Glomerular visceral epithelial cell (primary cell): Measurements from ENCODE around the gene PCDHA1.

ENCODE experiments used
- DNase-seq: peaks from one replicate; pipeline ENCODE4 v3.0.0-alpha.2; 2016; ENCODE audit errors: extremely low spot score

The PCDHA1 gene

GRCh38 chr5:140923601-140924000, 137.7 kb downstream of the PCDHA1 start:
- DNase-seq: no peak

DNA sequence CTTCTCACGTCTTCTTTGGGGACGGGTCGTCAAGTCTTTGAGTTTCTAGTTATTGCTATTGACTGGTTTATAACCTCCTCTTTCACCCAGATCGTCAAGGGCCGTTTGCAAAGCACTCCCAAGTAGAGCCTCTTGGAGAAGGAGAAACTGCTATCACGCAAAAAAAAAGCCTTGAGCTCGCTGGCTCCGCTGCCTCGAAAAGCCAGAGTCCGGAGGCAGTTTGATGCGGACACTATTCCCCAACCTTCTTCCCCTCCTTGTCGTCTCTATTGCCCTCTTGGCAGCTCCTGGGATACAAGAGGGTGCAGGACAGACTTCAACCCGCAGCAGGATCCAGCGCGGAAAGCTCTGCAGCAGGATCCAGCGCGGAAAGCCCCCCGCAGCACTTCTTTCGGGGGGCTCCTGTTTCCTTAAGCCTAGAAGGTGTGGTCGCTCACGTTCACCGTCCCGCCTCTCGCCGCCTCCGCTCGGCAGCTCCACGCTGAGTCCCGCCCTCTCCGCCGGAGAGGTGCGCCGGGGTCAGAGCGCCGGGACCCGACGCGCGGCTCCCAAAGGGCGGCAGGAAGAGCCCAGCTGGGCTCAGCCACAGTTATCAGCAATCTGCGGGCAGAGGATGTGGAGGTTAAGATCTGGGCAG, 140.0 kb downstream of the PCDHA1 start, which contains the start of gene PCDHAC1:
PCDHAC1 (plus strand) TSS at position 494 of the 637 bp plus-strand sequence. CDS start 594 bp downstream, outside the sequence.
- DNase-seq: peak; percentile 12

- DNase-seq: peak; percentile 44
These were observed 140.7 kb downstream of the PCDHA1 start for GRCh38 chr5:140926443-140927227.

- DNase-seq: no peak
These were observed 141.3 kb downstream of the PCDHA1 start for GRCh38 chr5:140927228-140927573.

GRCh38 chr5:140934964-140935606, 149.1 kb downstream of the PCDHA1 start:
- no peak for DNase-seq

DNA sequence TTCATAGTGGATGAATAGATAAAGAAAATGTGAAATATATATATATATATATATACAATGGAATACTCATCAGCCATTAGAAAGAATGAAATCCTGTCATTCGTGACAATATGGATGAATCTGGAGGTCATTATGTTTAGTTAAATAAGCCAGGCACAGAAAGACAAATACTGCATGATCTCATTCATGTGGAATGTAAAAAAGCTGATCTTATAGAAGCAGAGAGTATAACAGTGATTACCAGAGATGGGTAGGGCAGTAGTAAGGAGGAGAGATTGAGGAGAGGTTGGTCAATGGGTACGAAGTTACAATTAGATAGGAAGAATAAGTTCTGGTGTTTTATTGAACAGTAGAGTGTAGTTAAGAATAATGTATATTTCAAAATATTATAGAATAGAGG, 160.6 kb downstream of the PCDHA1 start:
- no peak for DNase-seq

DNA sequence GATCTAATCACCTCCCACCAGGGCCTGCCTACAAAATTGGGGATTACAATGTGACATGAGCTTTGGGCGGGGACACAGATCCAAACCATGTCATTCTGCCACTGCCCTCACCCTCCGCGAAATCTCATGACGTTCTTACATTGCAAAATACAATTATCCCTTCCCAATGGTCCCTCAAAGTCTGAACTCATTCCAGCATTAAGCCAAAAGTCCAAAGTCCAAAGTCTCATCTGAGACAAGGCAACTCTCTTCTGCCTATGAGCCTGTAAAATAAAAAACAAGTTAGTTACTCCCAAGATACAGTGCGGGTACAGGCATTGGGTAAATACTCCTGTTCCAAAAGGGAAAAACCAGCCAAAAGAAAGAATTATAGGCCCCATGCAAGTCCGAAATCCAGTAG, 165.7 kb downstream of the PCDHA1 start:
- no peak for DNase-seq

DNA sequence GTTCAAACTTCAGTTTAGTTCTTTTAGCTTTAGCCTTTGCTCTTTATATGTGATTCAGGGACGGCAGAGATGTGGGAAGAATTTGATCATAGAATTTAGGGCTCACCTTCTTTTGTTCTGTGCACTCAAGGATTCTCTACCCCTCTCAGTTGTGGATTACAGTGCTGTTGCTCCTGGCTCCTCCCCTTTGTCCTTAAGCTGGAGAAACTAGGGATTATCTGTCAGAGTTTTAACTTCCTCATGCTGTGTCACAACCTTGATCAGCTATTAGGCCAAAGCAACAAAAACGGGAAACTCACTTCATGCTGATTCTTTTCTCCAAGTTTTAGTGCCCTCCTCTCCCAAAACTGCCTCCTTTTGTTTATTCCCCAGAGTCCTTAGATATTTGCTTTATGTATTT, 167.3 kb downstream of the PCDHA1 start:
- no peak for DNase-seq

DNA sequence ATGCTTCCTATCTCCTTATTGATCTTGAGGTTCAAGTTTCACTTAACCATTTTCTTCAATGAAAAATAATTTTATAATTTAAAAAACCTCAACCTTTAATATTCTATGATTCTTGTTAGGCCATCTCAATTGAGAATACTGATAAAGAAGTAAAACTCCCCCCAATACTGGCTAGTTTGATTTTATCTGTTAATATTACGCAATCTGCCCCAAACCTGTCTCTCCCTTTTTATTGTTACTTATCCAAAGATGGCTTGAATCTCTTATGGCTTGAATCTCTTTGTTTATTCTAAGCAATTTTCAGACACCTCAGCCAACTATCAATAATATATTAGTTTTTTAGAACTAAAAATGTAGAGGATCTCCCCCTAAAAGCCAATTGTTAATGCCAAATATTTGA, 176.2 kb downstream of the PCDHA1 start:
- DNase-seq: no peak

DNA sequence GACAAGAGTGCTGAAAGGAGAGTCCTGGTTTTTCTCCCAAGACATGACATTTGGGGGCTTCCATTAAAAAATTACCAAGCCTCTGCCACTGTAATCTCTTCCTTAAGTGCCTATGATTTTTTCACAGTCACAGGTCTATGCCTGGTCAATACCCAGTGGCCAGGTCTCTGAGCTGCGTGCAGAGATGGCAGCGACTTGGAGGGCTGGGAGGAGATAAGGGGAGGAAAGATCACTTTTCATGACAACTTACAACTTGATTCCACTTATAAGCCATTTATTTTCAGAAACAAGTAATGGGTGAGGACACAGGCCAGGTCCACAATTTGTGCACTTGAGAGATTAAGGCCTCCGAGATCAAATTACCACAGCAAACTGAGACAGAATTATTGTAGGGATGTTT, 178.4 kb downstream of the PCDHA1 start:
- no peak for DNase-seq

DNA sequence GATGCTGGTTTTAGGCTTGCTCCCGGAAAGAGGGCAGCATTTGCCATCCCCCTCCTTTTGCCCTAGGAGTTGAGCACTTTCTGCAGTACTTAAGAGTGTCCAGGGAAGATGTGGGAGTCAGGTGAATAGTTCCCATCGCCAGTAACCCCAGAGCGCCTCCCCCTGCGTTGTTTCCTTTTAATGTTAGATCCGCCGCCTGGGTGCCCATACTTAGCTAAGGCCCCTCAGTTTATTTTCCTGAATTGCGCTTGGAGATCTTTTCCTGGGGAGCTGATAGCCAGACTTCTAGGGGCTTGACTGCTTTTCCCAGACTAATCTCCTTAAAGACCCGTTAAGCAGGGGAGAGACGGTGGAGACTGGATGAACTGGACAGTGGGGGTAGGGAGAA, 180.0 kb downstream of the PCDHA1 start:
- DNase-seq: peak; percentile 6

- peak; percentile 47 for DNase-seq
These were observed 180.6 kb downstream of the PCDHA1 start, which contains the start of gene PCDHAC2 for GRCh38 chr5:140966293-140967225. TSS of gene PCDHAC2 (plus strand) at chr5:140966476. CDS start at chr5:140966767, 291 bp downstream.

GRCh38 chr5:140967226-140967893, 181.4 kb downstream of the PCDHA1 start:
- DNase-seq: no peak

DNA sequence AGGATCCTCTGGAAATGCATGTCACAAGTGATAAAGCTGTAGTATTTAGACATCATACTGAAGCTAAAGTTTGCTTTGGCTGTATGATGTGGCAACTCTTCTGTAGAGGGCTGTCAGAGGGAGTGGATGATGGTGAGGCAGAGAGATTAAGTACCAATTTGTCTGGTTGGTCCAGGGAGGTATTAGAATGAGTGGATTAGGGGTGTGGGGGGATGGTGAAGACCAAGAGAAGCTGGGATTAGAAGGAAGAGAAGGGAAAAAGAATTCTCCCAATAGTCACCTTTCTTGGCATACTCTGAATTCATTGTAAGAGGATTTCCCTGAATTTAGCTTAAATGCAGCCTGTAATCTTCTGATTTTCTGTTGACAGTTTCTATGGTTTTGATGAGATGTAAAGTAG, 183.9 kb downstream of the PCDHA1 start:
- no peak for DNase-seq

GRCh38 chr5:140973550-140973949, 187.6 kb downstream of the PCDHA1 start:
- DNase-seq: no peak

DNA sequence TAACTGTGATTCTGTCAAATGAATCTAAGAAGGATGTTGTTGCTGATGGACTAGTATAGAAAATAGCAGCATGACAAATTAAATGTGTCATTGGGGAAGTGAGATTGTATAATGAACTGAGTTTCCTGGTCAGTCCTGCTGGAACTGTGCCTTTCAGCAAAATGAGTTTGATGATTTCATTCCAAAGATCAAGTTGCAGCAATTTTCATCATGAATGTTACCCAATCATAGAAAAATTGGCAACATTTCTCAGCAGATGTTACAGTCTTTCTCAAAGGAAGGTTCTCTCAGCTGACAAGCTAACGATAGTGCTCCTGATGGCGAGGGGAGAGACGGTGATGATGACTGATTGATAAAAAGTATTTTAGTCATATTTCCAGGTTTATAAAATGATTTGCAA, 191.1 kb downstream of the PCDHA1 start:
- DNase-seq: no peak

DNA sequence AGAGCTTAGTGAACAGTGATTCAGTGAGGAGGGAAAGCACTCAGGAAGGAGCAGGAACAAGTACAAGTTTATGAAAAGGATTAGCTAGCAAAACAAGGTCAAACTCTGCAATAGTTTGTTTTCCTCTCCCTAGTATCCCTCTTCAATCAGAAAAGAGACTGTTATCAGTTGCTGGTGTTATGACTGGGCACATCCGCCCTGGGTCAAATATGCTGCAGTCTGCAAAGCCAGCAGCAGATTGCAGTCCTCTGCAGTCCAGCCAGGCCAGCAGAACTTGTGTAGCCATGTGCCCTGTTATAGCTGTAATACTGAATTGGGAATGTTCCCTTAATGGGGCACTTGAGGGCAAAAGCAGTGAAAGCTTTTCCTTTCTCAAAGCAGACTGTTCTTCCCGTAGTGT, 192.3 kb downstream of the PCDHA1 start:
- no peak for DNase-seq

- no peak for DNase-seq
These were observed 193.0 kb downstream of the PCDHA1 start for GRCh38 chr5:140978983-140979382.

DNA sequence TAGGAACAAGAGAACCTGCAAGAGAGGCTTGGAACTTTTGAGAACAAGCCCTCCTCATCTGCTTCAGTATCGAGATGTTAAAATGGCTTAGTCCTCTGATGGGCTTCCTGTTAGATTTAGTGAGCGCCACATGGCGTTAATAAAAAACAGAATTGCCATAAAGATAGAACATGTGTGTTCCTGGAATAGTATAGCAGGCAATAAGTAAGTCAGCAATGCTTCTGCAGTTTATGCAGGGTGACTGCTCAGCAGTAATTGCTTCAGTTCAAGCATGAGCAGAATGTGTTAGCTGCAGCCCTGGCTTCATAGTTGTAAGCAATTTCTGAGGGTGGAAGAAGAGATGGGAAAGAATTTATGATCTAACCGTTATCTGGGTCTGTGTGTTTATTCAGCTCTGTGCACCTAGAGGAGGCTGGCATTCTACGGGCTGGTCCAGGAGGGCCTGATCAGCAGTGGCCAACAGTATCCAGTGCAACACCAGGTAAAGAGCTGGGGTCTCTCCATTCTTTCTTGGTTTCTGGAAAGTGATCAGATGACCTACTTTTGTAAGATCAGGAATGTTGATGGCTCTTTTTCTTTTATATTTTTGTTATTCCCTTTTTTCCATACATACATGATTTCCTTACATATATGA, 196.3 kb downstream of the PCDHA1 start:
- DNase-seq: no peak

- no peak for DNase-seq
These were observed 200.2 kb downstream of the PCDHA1 start for GRCh38 chr5:140986117-140986521.

DNA sequence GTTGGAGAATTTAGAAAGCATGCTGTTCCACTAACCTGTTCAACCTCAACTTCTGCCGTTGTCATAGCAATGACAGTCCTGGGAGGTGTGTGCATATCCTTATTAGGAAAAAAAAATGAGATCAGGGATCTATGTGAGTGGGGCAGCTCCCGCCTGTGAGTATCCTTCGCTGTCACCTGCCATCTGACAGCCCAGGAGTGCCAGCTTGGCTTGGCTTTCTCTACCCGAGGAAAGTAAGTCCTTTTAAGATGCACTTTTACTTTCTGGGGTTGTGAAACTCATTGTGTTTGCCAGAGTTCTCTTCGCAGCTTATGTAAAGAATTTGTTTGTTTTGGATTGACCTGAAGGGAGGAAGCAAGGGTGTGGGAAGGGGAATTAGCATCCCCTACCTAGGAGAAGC, 202.2 kb downstream of the PCDHA1 start:
- no peak for DNase-seq
